ENCODE data around the gene METTL9. TPM values are rescaled to one million over a fixed set of nuclear protein-coding genes. Genes with fewer than 3 reads are reported as not detected.

The METTL9 gene
- total and polyA plus RNA-seq, 2 of the 13 experiments (the other 11 are each of a cell fraction or from before 2014, with no cell fraction given) = 123 to 204 TPM

DNA sequence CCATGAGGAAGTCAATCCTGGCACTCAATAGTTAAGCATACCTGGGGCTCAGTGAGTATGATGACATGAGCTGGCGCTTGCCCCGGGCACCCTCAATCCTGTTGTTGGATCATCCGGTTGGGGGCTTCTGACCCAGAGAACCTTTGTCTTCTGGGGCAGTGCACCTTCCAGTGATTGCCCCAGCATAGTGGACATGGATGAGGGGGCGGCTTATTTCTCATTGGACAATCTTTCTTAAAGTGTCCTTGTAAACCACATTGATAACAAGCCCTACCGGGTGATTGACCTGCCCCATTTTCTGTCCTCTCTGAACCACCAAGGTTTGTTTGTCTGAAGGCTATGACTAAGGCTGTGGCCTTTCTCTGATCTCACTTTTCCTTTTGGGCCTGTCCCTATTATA, 34.8 kb downstream of the METTL9 start (continued):
- TF ChIP-seq REPIN1 (CRISPR knock-in tag; IDR thresholded peaks at IDR 0.05; ENCODE audit: borderline replicate concordance, low read depth) (no peak), RXRB (CRISPR knock-in tag; IDR thresholded peaks at IDR 0.05; ENCODE audit: borderline replicate concordance) (no peak), ZNF207 (IDR thresholded peaks at IDR 0.05; ENCODE audit: borderline replicate concordance) (no peak), KMT2A (CRISPR knock-in tag; IDR thresholded peaks at IDR 0.05) (no peak), ZNF720 (CRISPR knock-in tag; IDR thresholded peaks at IDR 0.05) (no peak), PCBP1 (IDR thresholded peaks at IDR 0.05; ENCODE audit: borderline replicate concordance, low read depth, low read length) (no peak), ZBTB3 (CRISPR knock-in tag; IDR thresholded peaks at IDR 0.05; ENCODE audit: borderline replicate concordance, low read depth) (no peak), YY1 (IDR thresholded peaks at IDR 0.05; ENCODE audit: insufficient read depth, insufficient replicate concordance, low read depth, low read length) (no peak), SSRP1 (CRISPR knock-in tag; IDR thresholded peaks at IDR 0.05) (no peak), ZNF577 (CRISPR knock-in tag; IDR thresholded peaks at IDR 0.05; ENCODE audit: borderline replicate concordance, low read depth) (no peak), MYC (CRISPR knock-in tag; IDR thresholded peaks at IDR 0.05; ENCODE audit: borderline replicate concordance) (no peak), KLF9 (CRISPR knock-in tag; IDR thresholded peaks at IDR 0.05; ENCODE audit: low read depth) (no peak), TBX2 (CRISPR knock-in tag; IDR thresholded peaks at IDR 0.05; ENCODE audit: borderline replicate concordance) (no peak), ETV5 (CRISPR knock-in tag; IDR thresholded peaks at IDR 0.05; ENCODE audit: borderline replicate concordance) (no peak; the same call in 1 of the 2 replicates), ZNF546 (CRISPR knock-in tag; conservative IDR thresholded peaks at IDR 0.05) (no peak), SRSF9 (IDR thresholded peaks at IDR 0.05; ENCODE audit: borderline replicate concordance, insufficient read depth, low read depth, low read length, poor library complexity, severe bottlenecking) (no peak), ZNF652 (CRISPR knock-in tag; IDR thresholded peaks at IDR 0.05; ENCODE audit: borderline replicate concordance, low read depth) (peak; percentile 31; the same call in 1 of the 2 replicates), FOSL2 (CRISPR knock-in tag; IDR thresholded peaks at IDR 0.05) (peak; percentile 85), ZNF768 (CRISPR knock-in tag; IDR thresholded peaks at IDR 0.05) (no peak), HMG20A (CRISPR knock-in tag; IDR thresholded peaks at IDR 0.05; ENCODE audit: borderline replicate concordance) (peak; percentile 22; the same call in 1 of the 2 replicates), EP300 (IDR thresholded peaks at IDR 0.05; ENCODE audit: low read depth in 2 of 2, low read length in 2 of 2) (no peak), EP300 (CRISPR knock-in tag; IDR thresholded peaks at IDR 0.05; ENCODE audit: borderline replicate concordance) (0 out of 2 replicates have a peak, but pooled peaks have one; percentile 14), FOXO1 (CRISPR knock-in tag; IDR thresholded peaks at IDR 0.05) (no peak), HOXD1 (CRISPR knock-in tag; IDR thresholded peaks at IDR 0.05) (no peak), ZC3H13 (CRISPR knock-in tag; IDR thresholded peaks at IDR 0.05) (no peak), GZF1 (CRISPR knock-in tag; IDR thresholded peaks at IDR 0.05) (no peak), NR2F1 (CRISPR knock-in tag; IDR thresholded peaks at IDR 0.05) (0 out of 4 replicates have a peak, but pooled peaks of 1 of the 2 experiments have one; percentile 11)
- TF ChIP-seq, protein P1, sequence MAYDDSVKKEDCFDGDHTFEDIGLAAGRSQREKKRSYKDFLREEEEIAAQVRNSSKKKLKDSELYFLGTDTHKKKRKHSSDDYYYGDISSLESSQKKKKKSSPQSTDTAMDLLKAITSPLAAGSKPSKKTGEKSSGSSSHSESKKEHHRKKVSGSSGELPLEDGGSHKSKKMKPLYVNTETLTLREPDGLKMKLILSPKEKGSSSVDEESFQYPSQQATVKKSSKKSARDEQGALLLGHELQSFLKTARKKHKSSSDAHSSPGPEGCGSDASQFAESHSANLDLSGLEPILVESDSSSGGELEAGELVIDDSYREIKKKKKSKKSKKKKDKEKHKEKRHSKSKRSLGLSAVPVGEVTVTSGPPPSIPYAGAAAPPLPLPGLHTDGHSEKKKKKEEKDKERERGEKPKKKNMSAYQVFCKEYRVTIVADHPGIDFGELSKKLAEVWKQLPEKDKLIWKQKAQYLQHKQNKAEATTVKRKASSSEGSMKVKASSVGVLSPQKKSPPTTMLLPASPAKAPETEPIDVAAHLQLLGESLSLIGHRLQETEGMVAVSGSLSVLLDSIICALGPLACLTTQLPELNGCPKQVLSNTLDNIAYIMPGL (CRISPR knock-in tag; IDR thresholded peaks at IDR 0.05; ENCODE audit: borderline replicate concordance in 1 of 2, low read depth in 1 of 2) = no peak
- TF ChIP-seq, protein P2, sequence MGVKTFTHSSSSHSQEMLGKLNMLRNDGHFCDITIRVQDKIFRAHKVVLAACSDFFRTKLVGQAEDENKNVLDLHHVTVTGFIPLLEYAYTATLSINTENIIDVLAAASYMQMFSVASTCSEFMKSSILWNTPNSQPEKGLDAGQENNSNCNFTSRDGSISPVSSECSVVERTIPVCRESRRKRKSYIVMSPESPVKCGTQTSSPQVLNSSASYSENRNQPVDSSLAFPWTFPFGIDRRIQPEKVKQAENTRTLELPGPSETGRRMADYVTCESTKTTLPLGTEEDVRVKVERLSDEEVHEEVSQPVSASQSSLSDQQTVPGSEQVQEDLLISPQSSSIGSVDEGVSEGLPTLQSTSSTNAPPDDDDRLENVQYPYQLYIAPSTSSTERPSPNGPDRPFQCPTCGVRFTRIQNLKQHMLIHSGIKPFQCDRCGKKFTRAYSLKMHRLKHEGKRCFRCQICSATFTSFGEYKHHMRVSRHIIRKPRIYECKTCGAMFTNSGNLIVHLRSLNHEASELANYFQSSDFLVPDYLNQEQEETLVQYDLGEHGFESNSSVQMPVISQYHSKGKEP (CRISPR knock-in tag; IDR thresholded peaks at IDR 0.05) = no peak
- TF ChIP-seq, protein P3, sequence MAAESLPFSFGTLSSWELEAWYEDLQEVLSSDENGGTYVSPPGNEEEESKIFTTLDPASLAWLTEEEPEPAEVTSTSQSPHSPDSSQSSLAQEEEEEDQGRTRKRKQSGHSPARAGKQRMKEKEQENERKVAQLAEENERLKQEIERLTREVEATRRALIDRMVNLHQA (CRISPR knock-in tag; IDR thresholded peaks at IDR 0.05) = no peak

All from HepG2 (cell line).